Muscle layer of duodenum (tissue), 2 donors: ENCODE data around the gene GRAMD2A.

ENCODE experiments used
- H3K27ac ChIP-seq: one replicate; pipeline ENCODE4 v1.7.0; 2013; ENCODE audit warnings: mild to moderate bottlenecking, low read length
- H3K27me3 ChIP-seq: one replicate; pipeline ENCODE4 v1.7.0; 2013; ENCODE audit warnings: low read depth, mild to moderate bottlenecking, control low read depth, low read length
- H3K36me3 ChIP-seq, 2 donors: one replicate each; pipeline ENCODE4 v1.7.0; 2013; ENCODE audit warnings: low read length in 2 of 2, control low read depth in 1 of 2, mild to moderate bottlenecking in 1 of 2; ENCODE audit not compliant: insufficient read depth in 2 of 2, control insufficient read depth in 1 of 2
- H3K4me1 ChIP-seq, 2 donors: one replicate each; pipeline ENCODE4 v1.7.0; 2013; ENCODE audit warnings: low read length in 2 of 2, mild to moderate bottlenecking in 2 of 2, control low read depth in 1 of 2, moderate library complexity in 1 of 2; ENCODE audit not compliant: insufficient read depth in 2 of 2, control insufficient read depth in 1 of 2
- H3K4me3 ChIP-seq, 2 donors: one replicate each; pipeline ENCODE4 v1.7.0; 2013; ENCODE audit warnings: low read length in 2 of 2, low read depth in 1 of 2, mild to moderate bottlenecking in 1 of 2
- H3K9me3 ChIP-seq, 2 donors: one replicate each; pipeline ENCODE4 v1.7.0; 2013; ENCODE audit warnings: low read length in 2 of 2, control low read depth in 1 of 2, mild to moderate bottlenecking in 1 of 2; ENCODE audit not compliant: control insufficient read depth in 1 of 2
- donor health status: healthy.

The GRAMD2A gene

DNA sequence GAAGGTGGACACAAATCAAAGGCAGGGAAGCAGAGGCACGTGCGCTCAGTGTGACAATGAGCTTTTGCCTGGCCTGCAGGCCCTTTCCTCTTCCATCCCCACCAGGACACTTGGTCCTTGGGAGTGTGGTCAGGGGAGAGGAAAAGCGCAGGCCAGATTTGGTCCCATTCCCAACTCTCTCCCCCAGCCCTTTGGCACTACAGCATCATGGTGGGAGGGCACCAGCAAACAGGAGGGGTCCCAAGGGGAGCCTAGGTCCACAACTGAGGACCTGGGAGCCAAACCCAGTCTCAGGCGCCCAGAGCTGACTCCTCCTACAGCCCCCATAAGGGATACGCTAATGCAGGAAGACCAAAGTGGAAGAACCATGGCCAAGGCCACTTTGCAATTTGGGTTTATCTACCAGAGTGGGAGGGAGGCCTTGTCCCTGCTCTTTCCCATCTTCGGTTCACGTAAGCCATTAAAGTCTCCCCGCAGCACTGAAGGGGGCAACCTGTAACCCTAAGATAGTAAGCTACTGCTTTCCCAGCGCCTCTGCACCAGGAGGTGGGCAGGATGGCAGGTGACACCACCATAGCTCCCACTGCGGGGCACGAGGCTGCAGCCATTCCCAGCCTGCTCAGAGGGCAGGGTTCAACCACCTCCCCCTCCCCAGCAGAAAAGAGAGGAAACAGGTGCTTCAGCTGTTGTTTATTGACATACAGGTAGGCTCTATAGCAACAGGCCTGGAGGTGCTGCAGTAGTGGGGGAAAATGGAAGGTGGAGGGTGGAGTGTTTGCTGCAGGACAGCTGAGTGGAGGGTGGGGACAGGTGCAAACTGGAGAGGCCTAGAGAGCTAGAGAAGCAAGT, 993 bp upstream of the GRAMD2A start:
- H3K4me3 ChIP-seq: no peak overlapping the region
- peaks cover under 1 to 15% of the 10 kb centered on the region in 2 donors for H3K4me1 ChIP-seq
- no peaks in the 10 kb centered on the region for H3K27me3 ChIP-seq
- H3K36me3 ChIP-seq: peaks cover 44 to 49% of the 10 kb centered on the region in 2 donors
- H3K9me3 ChIP-seq: no peaks in the 10 kb centered on the region
- no peak overlapping the region for H3K27ac ChIP-seq

DNA sequence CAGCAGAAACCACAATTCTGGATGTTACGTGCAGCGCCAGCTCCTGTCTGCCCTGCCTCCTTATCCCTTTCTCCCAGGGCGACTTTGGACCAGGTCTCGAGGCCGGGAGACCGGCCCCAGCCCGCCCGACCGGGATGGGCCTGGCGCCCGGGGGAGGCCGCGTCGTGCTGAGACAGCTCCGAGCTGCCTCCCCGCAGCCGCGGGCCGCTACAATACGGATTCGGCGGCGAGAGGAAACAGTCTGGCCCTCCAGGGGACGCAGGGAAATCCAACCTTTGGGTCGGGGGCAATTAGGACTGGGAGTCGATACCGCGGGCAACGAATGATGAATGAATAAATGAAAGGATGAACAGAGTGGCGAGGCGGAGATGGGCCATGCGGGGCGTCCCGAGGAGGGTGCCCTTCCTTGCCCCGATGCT, 537 bp downstream of the GRAMD2A start:
- Histone ChIP-seq H3K27me3 (no peaks in the 10 kb centered on the region), H3K36me3 (peaks cover 30 to 35% of the 10 kb centered on the region in 2 donors), H3K4me3 (peak overlapping the region in 1 of 2 donors; percentile 64), H3K4me1 (peaks cover 0 to 7% of the 10 kb centered on the region in 2 donors), H3K27ac (no peak overlapping the region), H3K9me3 (no peaks in the 10 kb centered on the region)

DNA sequence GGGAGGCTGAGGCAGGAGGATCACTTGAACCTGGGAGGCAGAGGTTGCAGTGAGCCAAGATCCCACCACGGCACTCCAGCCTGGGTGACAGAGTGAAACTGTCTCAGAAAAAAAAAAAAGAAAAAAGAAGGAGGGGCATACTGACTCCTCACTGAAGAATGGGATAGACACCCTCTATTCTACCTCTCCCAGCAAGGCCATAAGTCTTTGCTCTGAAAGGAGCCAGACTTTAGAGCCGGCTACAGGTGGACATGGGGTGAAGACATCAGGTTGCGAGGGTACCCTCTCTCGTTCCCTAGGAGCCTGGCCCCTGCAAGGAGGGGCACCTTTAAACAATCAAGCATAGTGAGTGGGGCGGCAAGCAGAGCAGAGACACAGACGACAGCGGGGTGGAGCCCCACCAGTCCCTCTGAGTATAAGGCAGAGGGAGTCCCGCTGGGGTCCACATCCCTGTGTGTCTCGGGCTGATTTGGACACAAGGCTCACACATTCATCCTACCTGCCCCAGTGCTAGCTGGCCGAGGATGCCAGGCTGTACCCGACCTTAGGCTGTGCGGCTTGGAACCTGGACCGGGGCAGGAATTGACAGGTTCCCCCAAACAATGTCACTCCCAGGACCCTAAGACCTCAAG, 1.1 kb downstream of the GRAMD2A start:
- no peaks in the 10 kb centered on the region for H3K27me3 ChIP-seq
- peaks cover 25 to 30% of the 10 kb centered on the region in 2 donors for H3K36me3 ChIP-seq
- no peaks in the 10 kb centered on the region for H3K9me3 ChIP-seq
- no peak overlapping the region for H3K27ac ChIP-seq
- peak overlapping the region in 1 of 2 donors; percentile 64 for H3K4me3 ChIP-seq
- H3K4me1 ChIP-seq: peaks cover 0 to 7% of the 10 kb centered on the region in 2 donors

DNA sequence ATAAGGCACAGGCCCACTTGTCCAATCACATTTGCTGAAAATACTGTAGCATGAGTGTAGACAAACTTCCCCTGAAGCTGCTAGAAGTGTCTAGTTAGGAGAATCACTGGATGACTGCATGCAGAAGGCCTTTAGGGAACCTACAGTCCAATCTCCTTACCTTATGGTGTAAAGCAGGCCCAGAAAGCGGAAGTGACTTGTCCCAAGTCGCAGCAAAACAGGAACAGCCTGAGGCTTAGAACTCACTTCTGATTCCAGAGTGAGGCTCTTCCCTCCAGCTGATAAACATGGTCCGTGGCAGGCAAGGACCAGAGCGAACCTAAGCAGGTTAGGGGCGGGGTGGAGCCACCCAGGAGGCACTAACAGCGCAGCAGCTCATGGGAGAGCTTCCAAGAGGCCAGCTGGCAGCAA, 2.5 kb downstream of the GRAMD2A start:
- H3K4me1 ChIP-seq: peaks cover 0 to 7% of the 10 kb centered on the region in 2 donors
- H3K9me3 ChIP-seq: no peaks in the 10 kb centered on the region
- peaks cover 14 to 16% of the 10 kb centered on the region in 2 donors for H3K36me3 ChIP-seq
- no peak overlapping the region for H3K4me3 ChIP-seq
- H3K27me3 ChIP-seq: no peaks in the 10 kb centered on the region
- no peak overlapping the region for H3K27ac ChIP-seq

DNA sequence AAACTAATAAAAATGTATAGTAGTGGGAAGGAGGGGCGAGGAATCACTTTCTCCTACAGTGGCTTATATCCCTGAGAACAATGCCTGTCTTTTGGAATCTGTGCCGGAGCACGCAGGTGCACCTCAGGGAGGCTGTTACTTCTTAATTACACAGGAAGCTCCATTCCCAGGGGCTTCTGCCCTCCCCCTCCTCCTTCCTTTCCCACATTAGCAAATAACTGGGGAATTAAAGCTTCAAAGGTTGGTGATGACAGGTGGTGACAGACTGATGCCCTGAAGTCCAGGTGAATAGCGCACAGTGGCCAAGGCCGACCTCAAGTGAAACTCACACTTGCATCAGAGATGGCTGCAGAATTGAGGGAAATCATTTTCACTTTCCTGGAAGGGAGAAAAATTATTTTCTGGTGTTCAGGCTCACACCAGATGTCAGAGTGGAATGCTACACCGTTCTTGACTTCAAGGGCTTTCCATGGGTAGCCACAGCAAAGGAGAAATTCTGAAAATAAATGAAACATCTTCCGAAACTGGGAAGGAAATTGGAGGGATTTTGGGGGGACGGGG, 3.7 kb downstream of the GRAMD2A start:
- H3K27ac ChIP-seq: no peak overlapping the region
- H3K4me1 ChIP-seq: peaks cover 0 to 7% of the 10 kb centered on the region in 2 donors
- H3K4me3 ChIP-seq: no peak overlapping the region
- peaks cover 5 to 7% of the 10 kb centered on the region in 2 donors for H3K36me3 ChIP-seq
- H3K27me3 ChIP-seq: no peaks in the 10 kb centered on the region
- no peaks in the 10 kb centered on the region for H3K9me3 ChIP-seq

DNA sequence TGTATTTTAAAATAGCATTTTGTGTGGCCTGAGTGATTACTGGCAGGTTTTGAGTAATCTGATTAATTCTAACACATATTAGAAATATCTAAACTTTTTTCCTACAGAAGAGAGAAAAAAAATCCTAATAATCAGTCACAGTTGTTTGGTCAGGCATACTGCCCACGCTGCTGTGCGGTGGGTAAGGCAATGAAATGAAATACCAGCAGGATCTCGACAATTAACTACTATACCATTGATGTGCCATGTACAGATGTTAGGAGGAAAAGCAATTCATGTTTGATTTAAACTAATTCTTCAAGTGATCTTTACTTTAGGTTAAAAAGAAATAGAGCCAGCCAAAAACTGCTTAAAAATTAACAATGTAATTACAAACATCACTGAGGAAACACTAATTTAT, 5.2 kb downstream of the GRAMD2A start:
- Histone ChIP-seq H3K27me3 (no peaks in the 10 kb centered on the region), H3K27ac (no peak overlapping the region), H3K36me3 (no peaks in the 10 kb centered on the region), H3K4me1 (peaks cover 0 to 6% of the 10 kb centered on the region in 2 donors), H3K9me3 (no peaks in the 10 kb centered on the region), H3K4me3 (no peak overlapping the region)

DNA sequence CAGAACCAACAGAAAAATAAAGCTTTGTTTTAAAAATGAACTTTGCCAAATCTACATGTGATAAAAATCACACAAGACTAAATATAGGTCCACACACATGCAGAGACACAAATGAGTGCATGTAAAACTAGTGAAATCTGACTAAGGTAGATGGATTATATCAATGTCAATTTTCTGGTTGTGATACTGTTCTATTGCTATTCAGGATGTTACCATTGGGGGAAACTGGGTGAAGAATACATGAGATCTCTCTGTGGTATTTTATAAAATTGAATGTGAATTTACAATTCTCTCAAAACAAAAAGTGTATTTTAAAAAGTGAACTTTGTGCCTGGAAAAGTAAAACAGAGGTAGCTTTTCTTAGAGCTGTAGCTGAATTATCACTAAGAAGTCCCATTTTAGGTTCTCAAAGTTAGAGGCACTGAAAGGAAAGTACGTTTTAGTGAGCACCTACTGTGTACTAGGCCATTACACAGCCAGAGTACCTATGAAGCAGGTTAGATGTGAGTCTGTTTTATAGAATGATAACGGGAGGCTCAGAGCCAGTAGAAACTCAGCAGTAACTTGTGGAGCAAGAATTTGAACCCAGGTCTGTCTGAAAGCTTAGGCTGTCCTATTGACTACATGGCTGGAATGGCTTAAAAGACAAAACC, 8.2 kb downstream of the GRAMD2A start:
- H3K27me3 ChIP-seq: peaks cover 6% of the 10 kb centered on the region

DNA sequence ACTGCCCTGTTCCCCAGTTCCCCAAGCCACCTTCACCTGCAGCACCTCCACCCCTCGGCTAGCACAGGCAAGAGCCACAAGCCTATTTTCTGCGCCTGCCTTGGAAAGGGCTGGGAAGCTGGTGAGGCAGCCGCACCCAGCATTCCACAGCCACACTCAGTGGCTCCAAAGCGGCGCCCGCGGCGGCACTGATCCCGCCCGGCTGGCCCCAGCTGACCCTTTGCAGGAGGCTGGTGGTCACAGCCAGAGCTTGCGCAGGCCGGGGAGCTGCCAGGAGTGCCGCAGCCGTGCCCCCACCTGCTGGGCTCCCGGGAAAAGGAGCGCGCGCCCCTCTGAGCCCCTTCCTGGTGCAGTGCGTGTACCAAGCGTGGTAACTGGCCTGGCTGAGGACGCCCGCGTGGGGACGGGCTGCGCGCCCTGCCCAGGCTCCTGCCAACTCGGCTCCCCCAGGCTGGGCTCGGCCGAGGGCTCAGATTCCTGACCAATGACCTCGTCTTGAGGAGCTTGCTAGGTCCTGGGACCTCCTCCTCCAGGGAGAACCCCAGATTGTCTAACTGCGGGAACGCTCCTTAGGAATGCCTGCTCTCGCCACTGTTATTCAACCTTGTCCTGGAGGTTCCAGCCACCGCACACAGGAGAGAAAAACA, 13.3 kb downstream of the GRAMD2A start:
- peaks cover 0 to 14% of the 10 kb centered on the region in 2 donors for H3K4me1 ChIP-seq
- peaks cover 7% of the 10 kb centered on the region for H3K27me3 ChIP-seq
- no peaks in the 10 kb centered on the region for H3K9me3 ChIP-seq
- no peak overlapping the region for H3K27ac ChIP-seq
- H3K36me3 ChIP-seq: no peaks in the 10 kb centered on the region
- H3K4me3 ChIP-seq: peak overlapping the region in 1 of 2 donors; percentile 54

More for the DNA sequence above, 8.2 kb downstream of the GRAMD2A start:
- H3K9me3 ChIP-seq: no peaks in the 10 kb centered on the region
- H3K36me3 ChIP-seq: no peaks in the 10 kb centered on the region
- H3K27ac ChIP-seq: no peak overlapping the region
- H3K4me3 ChIP-seq: no peak overlapping the region
- peaks cover 0 to 2% of the 10 kb centered on the region in 2 donors for H3K4me1 ChIP-seq

DNA sequence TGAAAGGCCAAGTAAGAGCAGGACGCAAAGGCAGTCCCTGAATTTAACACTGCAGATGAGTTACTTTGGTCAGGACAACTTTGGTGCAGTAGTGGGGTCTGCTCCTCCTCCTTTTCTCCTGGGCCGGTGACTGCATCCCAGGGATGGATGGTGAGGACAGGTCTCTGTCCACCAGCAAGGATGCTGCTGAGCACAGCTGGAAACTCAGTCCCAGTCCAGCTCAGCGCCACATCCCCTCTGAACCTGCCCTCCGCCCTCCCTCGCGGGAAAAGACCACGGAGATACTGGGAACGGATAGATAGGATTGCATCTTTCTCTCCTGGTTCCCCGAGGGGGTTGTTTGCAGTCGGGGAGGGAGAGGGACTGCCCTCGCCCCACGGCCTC, 13.8 kb downstream of the GRAMD2A start:
- H3K9me3 ChIP-seq: no peaks in the 10 kb centered on the region
- H3K27me3 ChIP-seq: peaks cover 7% of the 10 kb centered on the region
- H3K4me1 ChIP-seq: peaks cover 0 to 16% of the 10 kb centered on the region in 2 donors
- H3K36me3 ChIP-seq: no peaks in the 10 kb centered on the region
- no peak overlapping the region for H3K27ac ChIP-seq
- peak overlapping the region in 1 of 2 donors; percentile 54 for H3K4me3 ChIP-seq

DNA sequence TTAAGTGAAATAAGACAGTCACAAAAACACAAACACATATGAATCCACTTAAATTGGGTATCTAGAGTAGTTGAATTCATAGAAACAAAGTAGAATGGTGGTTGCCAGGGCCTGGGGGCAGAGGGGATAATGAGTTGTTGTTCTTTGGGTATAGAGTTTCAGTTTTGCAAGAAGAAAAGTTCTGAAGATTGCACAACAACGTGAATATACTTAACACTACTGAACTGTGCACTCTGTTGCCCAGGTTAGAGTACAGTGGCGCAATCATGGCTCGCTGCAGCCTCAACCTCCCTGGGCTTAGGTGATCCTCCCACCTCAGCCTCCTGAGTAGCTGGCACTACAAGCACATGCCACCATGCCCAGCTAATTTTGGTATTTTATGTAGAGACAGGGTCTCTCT, 14.9 kb downstream of the GRAMD2A start:
- H3K9me3 ChIP-seq: no peaks in the 10 kb centered on the region
- no peak overlapping the region for H3K27ac ChIP-seq
- peaks cover 0 to 16% of the 10 kb centered on the region in 2 donors for H3K4me1 ChIP-seq
- H3K27me3 ChIP-seq: peaks cover 7% of the 10 kb centered on the region
- no peak overlapping the region for H3K4me3 ChIP-seq
- no peaks in the 10 kb centered on the region for H3K36me3 ChIP-seq
